ENCODE data around the gene CDK13.
"Not testable (repeated sequence)": the region's sequence is repeated elsewhere in the genome, so short reads cannot be mapped to it uniquely, and the experiment has no call there.

Gene CDK13

DNA sequence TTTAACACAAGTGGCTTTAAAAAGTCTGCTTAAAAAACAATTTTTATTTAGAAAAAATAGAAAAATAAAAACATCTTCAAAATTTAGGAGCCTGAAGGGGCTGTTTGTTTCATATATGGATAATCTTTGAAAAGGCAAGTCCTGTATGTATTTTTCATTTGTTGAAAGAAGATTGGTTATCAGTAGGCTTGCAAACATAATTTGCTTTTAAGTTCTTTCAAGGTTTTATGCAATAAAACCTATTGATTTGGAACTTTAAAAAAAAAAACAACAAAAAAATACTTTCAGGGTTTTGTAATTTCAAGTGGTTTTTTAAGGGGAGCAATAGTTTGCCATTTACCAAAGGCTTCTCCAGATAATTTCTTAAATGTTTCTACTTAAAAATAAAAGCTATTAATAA, 148.8 kb downstream of the CDK13 start:
- no peak for DNase-seq
- ATAC-seq, result no peak

DNA sequence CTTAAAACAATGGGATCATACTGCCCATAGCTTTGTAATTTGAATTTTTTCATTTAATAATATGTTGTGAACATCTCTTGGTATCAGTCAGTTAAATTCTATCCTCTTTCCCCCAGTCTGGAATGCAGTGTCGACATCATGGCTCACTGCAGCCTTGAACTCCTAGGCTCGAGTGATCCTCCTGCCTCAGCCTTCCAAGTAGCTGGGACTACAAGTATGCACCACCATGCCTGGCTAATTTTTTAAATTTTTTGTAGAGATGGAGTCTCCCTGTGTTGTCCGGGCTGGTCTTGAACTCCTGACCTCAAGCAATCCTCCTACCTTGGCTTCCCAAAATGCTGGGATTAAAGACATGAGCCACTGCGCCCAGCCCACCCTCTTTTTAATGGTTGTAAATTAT, 149.8 kb downstream of the CDK13 start:
- DNase-seq, result no peak
- no peak for ATAC-seq

DNA sequence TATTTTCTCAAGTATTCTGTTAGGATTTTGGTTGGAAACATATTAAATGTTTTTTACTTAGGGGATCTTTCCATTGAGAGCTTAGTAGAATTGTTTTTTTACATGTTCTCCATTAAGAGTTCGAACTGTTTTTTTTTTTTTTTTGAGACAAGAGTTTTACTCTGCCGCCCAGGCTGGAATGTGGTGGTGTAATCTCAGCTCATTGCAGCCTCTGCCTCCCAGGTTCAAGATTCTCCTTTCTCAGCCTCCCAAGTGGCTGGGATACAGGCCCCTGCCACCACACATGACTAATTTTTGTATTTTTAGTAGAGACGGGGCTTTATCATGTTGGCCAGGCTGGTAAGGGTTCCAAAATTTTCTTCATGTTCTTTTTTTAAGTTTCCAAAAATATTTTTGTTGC, 151.1 kb downstream of the CDK13 start:
- no peak for DNase-seq
- no peak for ATAC-seq

DNA sequence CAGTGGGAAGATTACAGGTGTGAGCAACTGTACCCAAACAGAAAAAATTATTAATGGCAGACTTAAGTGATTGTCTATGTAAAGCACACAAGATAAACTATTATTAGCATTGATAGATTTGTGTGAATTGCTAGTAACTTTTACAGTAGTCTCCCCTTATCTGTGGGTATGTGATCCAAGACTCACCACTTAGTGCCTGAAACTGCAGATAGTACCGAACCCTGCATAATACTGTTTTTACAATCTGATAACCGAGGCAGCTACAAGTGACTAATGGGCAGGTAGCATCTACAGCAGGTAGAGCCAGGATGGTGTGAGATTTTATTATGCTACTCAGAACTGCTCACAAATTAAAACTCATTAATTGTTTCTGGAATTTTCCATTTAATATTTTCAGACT, 152.8 kb downstream of the CDK13 start:
- ATAC-seq, result no peak

DNA sequence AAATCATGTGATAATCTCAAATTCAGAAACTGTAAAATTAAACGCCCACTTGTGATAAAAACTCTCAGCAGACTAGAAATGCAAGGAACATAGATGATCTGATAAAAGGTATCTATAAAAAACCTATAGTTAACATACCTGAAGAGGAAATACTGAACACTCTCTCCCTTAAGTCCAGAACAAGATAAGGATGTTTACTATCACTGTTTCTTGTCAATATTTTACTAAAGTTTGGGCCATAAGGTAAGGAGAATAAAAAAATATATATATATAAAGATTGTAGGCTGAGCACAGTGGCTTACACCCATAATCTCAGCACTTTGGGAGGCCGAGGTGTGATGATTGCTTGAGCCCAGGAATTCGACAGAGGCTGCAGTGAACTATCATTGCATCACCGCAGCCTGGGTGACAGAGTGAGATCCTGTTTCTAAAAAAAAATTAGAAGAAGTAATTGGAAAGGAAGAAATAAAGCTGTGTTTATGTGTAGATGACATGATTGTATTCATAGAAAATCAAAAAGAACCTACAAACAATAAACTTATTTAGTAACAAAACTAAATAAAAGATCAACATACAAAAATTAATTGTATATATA, 155.9 kb downstream of the CDK13 start:
- no peak for DNase-seq
- ATAC-seq, result no peak

More for the DNA sequence above, 152.8 kb downstream of the CDK13 start:
- no peak for DNase-seq

DNA sequence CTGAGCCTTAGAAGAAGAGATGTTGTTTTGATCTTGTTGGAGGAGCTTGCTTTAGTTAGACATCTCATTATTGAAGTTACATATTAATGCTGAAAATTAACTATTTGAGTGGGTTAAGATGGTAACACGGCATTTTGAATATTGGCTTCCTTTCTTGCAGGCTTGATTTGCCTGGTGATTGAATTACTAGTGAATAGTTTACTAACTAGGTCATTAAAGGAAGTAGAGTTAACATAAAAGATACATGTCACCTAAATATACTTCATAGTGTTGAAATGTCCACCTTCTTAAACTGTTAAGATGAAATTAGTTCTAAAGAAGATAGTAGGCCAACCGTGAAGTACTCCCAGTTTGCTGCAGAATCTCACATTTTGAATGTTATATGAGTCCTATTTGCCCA, 165.9 kb downstream of the CDK13 start:
- no peak for ATAC-seq
- no peak for DNase-seq

DNA sequence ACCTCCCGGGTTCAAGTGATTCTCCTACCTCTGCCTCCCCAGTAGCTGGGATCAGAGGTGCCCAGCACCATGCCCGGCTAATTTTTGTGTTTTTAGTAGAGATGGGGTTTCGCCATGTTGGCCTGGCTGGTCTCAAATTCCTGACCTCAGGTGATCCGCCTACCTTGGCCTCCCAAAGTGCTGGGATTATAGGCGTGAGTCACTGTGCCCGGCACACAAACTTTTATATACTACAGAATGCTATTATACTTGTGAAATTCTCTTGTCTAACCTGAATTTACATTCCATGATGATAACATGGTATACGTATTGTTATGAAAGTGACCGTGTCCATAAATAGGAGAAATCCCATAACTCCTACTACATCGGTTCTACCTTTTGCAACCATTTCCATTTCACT, 167.1 kb downstream of the CDK13 start:
- not testable (repeated sequence) for DNase-seq, ATAC-seq

DNA sequence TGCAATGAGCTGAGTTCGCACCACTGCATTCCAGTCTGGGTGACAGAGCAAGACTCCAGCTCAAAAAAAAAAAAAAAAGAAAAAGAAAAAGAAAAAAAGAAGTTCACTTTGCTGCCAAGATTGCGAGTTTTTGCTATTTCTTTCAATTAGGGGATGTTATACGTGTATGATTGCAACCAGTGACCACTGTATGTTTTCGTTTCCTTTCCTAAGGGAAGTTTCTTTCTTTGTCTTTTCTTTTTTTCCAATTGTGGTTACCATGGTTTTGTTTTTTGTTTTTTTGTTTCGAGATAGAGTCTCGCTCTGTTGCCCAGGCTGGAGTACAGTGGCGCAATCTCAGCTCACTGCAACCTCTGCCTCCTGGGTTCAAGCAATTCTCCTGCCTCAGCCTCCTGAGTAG, 168.1 kb downstream of the CDK13 start:
- not testable (repeated sequence) for ATAC-seq, DNase-seq

DNA sequence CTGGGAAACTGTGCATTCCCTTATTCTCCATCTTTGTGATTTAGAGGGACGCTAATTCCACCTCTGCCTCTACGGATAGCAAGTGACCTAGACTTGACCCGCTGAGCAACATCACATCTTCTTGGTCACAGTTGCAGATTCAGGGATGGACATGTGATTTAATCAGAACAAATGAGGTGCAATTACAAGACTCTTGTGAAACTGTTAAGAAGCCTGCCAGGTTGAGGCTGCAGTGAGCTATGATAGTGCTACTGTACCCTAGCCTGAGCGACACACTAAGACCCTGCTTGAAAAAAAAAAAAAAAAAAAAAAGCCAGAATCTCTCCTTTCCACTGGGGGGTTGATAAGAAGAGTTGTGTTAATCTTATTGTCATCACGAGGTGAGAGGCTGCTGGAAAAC, 170.0 kb downstream of the CDK13 start:
- ATAC-seq, result no peak
- DNase-seq, result no peak

DNA sequence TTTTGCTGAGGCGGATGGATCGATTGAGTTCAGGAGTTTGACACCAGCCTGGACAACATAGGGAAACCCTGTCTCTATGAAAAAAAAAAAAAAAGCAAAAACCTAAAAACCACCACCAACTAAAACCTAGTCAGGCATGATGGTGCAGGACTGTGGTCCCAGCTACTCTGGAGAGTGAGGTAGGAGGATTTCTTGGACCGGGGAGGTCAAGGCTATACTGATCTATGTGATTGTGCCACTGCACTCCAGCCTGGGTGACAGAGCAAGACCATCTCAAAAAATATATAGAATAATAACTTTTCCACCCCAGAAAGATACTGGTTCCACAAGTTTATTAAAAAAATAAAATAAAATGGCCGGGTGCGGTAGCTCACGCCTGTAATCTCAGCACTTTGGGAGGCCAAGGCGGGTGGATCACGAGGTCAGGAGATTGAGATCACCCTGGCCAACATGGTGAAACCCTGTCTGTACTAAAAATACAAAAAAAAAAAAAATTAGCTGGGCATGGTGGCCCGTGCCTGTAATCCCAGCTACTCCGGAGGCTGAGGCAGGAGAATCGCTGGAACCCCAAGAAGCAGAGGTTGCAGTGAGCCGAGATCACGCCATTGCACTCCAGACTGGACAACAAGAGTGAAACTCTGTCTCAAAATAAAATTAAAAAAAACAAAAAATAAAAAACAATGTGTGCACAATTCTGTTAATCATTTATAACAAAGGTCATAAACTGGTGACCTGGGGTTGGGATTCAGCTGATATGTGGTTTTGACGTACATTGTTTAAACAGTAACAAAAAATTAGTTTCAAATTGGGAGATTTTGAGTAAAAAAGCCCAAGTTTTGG, 172.3 kb downstream of the CDK13 start:
- ATAC-seq, DNase-seq: not testable (repeated sequence)

DNA sequence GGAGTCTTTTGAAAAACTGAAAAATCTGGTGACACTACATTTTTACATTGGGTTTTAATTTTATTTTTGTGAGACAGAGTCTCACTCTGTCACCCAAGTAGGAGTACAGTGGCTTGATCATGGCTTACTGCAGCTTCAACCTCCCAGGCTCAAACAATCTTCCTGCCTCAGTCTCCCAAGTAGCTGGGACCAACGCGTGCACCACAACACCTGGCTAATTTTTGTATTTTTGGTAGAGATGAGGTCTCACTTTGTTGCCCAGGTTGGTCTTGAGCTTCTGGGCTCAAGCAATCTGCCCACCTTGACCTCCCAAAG, 172.8 kb downstream of the CDK13 start:
- no peak for ATAC-seq
- no peak for DNase-seq

DNA sequence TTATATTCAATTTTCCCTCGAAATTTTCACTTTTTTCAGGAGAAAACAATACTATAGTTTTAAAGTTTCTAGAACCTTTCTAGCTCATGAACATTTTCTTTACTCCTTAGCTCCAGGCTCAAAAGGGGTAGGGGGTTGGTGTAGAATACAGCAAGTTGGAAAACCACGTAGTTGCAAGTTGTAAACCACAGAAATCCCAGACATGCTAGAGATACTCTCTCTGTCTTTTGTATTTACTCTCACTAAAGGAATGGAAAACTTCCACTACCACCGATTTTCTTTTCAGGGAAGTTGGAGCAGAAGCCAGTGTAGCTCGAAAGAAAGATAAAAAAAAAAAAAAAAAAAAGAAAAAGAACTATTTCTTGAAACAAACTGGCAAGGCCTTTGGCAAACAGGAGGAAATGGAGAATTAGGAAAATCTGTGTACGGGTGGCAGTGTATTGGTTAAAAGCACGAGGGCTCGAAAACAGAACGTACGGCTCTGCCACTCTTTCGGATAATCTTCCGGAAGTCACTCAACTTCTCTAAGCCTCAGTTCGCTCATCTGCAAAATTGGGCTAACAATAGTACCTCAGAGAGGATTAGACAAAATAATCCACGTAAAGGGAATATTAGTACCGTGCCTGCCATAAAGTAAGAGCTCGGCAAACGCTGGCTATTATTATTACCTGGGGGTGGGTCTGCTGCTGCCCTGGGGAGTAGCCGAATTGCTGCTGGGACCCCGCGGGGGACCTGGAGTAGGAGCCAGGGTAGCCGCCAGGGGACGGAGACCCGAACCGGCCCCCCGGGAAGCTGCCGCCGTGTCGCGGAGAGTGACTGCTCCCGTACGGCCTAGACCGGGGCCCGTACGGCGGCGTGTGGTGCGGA, 183.7 kb downstream of the CDK13 start:
- DNase-seq (no peak), ATAC-seq (no peak)

DNA sequence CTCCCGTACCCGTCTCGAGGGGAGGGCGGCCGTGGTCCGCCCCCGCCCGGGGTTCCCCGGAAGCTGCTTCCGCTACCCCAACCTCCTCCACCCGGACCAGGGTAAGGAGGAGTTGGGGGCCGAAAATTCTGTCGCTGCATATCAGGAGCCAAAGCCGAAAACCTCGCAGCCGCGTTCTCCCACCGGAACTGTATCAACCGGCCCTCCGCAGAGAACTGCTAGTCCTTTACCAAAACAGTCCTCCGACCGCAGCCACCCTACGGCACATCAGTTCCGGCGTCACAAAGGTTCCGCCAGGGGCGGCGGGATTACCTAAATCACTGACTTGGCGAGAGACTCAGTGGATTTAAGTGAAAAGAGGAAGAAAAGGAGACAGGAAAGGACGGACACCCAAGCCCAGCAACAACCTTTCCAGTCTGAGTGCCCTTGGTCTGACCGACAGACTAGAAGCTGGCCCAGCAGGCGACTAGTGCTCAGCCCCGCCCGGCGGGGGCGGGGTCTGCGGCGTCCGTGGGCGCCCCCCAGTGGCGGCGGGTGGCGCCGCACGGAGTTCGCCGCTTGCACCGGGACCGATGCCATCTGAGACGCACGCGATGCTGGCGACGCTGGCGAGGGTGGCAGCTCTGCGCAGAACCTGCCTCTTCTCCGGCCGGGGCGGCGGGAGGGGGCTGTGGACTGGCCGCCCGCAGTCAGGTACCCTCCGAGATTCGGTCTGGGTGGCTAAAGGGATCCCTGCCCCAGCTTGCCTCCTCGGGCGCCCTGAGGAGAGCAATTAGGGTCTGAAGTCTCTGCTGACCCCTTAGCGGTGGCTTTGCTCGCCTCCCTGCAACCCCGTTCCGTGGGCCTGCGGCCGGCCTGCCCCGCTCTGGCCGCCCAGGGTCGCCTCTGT, 184.6 kb downstream of the CDK13 start, which contains the start of the genes MPLKIP and SUGCT:
Gene MPLKIP (minus strand): TSS at position 195 of the 889 bp plus-strand sequence. CDS start 55 bp downstream, at position 140.
Gene SUGCT (plus strand): TSS at position 578 of the 889 bp plus-strand sequence.
- ATAC-seq (peak; percentile 90), DNase-seq (peak; percentile 86)

DNA sequence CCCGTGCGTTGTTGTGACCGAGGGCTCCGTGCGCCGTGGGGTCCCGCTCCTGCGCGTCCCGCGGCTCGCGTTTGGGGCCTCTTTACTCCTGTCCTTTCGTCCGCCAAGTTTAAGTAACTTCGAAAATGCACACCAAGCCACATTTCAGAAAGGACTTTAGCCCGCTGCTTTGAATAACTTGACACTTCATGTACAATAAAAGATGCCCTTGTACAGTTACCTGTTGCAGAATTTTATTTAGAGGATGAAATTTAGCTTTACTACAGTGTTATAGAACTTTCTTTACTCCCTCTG, 185.2 kb downstream of the CDK13 start:
- ATAC-seq (no peak), DNase-seq (no peak)

DNA sequence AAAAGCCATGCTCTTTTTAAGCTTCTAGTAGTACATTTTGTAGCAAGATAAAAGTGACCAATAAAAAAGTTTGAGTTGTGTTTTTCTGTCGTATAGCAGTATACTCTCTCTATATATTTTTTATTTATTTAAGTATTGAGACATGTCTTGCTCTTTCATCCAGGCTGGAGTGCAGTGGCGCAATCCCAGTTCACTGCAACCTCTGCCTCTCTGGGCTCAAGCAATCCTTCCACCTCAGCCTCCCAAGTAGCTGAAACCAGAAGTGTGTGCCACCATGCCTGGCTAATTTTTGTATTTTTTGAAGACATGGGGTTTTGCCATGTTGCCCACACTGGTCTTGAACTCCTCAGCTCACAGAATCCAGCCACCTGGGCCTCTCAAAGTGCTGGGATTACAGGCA, 187.5 kb downstream of the CDK13 start:
- ATAC-seq, result no peak
- no peak for DNase-seq

DNA sequence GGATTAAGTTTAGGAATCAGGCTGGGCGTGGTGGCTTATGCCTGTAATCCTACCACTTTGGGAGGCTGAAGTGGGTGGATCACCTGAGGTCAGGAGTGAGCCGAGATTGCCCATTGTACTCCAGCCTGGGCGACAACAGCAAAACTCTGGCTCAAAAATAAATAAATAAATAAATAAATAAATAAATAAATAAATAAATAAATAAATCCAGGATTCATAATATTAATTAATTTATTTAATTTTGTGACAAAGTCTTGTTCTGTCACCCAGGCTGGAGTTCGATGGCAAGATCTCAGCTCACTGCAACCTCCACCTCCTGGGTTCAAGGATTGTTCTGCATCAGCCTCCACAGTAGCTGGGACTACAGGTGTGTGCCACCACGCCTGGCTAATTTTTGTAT, 188.9 kb downstream of the CDK13 start:
- no peak for ATAC-seq
- DNase-seq, result no peak

DNA sequence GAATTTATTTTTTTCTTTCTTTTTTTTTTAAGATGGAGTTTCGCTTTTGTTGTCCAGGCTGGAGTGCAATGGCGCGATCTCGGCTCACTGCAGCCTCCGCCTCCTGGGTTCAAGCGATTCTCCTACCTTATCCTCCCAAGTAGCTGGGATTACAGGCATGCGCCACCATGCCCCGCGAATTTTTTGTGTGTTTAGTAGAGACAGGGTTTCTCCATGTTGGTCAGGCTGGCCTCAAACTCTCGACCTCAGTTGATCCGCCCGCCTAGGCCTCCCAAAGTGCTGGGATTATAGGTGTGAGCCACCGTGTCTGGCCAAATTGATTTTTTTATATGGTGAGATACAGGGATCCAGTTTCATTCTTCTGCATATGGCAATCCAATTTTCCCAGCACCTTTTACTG, 189.8 kb downstream of the CDK13 start:
- DNase-seq, ATAC-seq: not testable (repeated sequence)

DNA sequence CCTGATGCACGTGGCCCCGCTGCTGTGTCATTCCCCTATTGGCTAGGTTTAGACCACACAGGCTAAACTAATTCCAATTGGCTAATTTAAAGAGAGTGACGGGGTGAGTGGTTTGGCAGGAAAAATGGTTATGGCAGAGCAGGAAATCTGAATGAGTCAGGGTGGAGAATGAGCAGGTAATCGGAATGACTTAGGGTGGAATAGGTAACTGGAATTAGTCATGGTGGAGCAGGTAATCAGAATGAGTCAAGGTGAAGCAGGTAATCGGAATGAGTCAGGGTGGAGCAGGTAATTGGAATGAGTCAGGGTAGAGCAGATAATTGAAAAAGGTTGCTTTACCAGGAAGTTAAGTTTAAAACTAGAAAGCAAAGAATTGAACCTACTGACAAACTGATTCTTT, 191.9 kb downstream of the CDK13 start:
- ATAC-seq, DNase-seq: not testable (repeated sequence)

DNA sequence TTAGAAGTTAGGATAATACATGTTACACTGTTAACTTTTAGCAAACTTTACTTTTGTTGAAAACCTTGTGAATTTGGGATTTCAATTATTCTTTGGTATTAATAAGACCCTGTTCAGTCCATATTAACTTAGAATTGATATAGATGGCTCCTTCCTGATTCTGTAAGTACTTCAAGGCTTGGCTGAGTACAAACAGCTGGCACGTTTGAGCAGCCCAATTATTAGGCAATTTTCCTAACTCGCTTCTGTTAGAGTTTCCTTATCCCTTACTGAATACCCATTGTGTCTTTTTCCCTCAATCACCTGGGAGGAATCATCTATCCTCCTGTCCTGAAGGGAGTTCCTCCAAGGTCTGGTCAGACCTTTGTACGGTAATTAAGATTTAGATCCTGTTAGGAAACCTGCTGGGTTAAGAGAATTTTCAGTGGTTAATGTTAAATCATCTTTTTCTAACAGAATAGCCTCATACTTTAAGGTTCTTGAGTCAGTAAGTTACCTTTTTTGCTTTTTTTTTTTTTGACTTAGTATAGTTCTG, 195.6 kb downstream of the CDK13 start:
- DNase-seq, ATAC-seq: not testable (repeated sequence)

DNA sequence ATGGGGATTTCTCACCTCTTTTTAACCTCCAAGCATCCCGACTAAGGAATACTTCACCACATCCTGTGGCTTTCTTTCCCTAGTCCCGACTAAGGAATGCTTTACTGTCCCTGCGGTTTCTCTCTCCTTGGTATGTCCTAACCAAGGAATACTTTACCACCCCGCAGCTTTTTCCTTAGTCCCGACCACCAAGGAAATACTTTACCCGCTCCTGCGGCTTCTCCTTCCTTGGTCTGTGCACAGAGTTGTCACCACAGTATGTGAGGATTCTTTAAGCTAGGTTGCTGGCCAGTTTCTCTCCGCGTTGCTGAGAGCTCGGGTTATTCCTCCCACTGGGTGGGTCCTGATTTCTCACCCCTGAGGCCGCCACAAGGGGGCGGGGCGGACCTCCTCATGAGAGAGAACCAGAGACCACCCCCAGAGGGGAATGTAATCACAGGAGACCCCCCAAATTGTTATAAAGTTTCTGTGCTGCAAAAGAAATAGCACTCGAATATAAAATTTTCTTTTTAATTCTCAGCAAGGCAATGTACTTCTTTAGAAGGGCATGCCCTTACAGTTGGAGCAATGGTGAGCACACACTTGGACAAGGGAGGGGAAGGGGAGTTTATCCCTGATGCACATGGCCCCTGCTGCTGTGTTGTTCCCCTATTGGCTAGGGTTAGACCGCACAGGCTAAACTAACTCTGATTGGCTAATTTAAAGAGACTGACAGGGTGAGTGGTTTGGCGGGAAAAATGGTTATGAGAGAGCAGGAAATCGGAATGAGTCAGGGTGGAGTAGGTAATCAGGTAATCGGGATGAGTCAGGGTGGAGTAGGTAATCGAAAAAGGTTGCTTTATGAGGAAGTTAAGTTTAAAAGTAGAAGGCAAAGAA, 197.6 kb downstream of the CDK13 start:
- DNase-seq, result no peak
- no peak for ATAC-seq

DNA sequence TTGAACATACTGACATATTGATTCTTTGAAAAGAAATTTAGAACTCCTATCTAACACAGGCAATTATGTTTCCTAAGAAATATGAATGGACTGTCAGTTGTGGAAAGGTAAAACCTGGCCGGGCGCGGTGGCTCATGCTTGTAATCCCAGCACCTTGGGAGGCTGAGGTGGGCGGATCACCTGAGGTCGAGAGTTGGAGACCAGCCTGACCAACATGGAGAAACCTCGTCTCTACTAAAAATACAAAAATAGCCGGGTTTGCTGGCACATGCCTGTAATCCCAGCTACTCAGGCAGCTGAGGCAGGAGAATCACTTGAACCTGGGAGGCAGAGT, 198.2 kb downstream of the CDK13 start:
- not testable (repeated sequence) for ATAC-seq, DNase-seq

Measured in stimulated activated naive CD8-positive, alpha-beta T cell treated with anti-CD3 and anti-CD28 coated beads, Interleukin-15, Interleukin-2, amounts not matched to agents 100 U/mL and 50 U/mL, for 24 hours (primary cell).